Neuron (in vitro differentiated cells): Measurements from ENCODE around the gene SLC8A2.
"Not testable (repeated sequence)": the region's sequence is repeated elsewhere in the genome, so short reads cannot be mapped to it uniquely, and the experiment has no call there.

Source experiments
- H2AFZ ChIP-seq: one replicate; pipeline ENCODE4 v1.6.1; 2013; ENCODE audit warnings: low read depth, mild to moderate bottlenecking, inconsistent platforms, low read length, moderate library complexity
- H3K27me3 ChIP-seq: one replicate; pipeline ENCODE4 v1.6.1; 2013; ENCODE audit warnings: low read length; ENCODE audit not compliant: insufficient read depth
- H3K36me3 ChIP-seq: one replicate; pipeline ENCODE4 v1.6.1; 2013; ENCODE audit warnings: low read length; ENCODE audit not compliant: insufficient read depth
- H3K4me1 ChIP-seq: one replicate; pipeline ENCODE4 v1.6.1; 2013; ENCODE audit warnings: low read length; ENCODE audit not compliant: insufficient read depth
- H3K4me3 ChIP-seq: 2 replicates; pipeline ENCODE4 v1.5.1; 2013; ENCODE audit warnings: mild to moderate bottlenecking, low read length, moderate library complexity
- H3K9me3 ChIP-seq: one replicate; pipeline ENCODE4 v1.6.1; 2013; ENCODE audit warnings: low read length

SLC8A2 gene

DNA sequence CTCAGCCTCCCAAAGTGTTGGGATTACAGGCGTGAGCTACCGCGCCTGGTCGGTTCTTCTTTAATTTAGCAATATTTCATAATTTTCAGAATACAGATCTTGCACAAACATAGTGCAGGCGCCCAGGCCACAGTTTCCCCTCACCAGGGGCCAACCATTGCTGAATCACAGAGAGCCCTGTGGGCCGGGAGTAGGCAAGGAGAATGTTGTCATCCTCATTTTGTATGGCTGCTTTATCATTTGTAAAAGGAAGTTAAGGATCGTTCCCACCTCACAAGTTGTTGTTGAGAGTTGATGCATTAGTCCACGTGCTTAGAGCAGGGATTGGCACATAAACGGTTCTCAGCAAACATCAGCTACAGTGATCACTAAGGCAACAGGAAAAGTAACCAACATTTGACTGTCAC is 82.5 kb downstream of the SLC8A2 start:
- Histone ChIP-seq H3K9me3 (no peaks in the 10 kb centered on the region), H2AFZ (no peak overlapping the region), H3K27me3 (no peaks in the 10 kb centered on the region), H3K4me3 (no peak overlapping the region), H3K4me1 (no peaks in the 10 kb centered on the region), H3K36me3 (no peaks in the 10 kb centered on the region)

GRCh38 chr19:47388721-47389120 is 83.0 kb downstream of the SLC8A2 start:
- H2AFZ ChIP-seq, H3K9me3 ChIP-seq, H3K4me1 ChIP-seq: not testable (repeated sequence)

DNA sequence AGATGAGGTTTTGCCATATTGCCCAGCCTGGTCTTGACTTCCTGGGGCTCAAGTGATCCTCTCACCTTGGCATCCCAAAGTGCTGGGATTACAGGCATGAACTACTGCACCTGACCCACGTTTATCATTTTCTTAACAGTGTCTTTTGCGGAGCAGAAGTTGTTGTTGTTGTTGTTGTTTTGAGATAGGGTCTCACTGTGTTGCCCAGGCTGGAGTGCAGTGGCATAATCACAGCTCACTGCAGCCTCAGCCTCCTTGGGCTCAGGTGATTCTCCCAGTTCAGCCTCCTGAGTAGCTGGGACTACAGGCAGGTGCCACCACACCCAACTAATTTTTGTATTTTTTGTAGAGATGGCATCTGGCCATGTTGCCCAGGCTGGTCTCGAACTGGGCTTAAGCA is 84.1 kb downstream of the SLC8A2 start:
- not testable (repeated sequence) for H3K9me3 ChIP-seq, H3K36me3 ChIP-seq, H3K27me3 ChIP-seq

More at GRCh38 chr19:47388721-47389120, 83.0 kb downstream of the SLC8A2 start:
- not testable (repeated sequence) for H3K4me3 ChIP-seq, H3K27me3 ChIP-seq, H3K36me3 ChIP-seq

GRCh38 chr19:47386582-47386981 is 85.1 kb downstream of the SLC8A2 start:
- H3K9me3 ChIP-seq, H3K27me3 ChIP-seq: not testable (repeated sequence)

More for the DNA sequence above, 84.1 kb downstream of the SLC8A2 start:
- H3K4me1 ChIP-seq, H3K4me3 ChIP-seq, H2AFZ ChIP-seq: not testable (repeated sequence)

GRCh38 chr19:47384533-47384932 is 87.2 kb downstream of the SLC8A2 start:
- H3K9me3 ChIP-seq, H3K27me3 ChIP-seq, H2AFZ ChIP-seq, H3K4me1 ChIP-seq, H3K4me3 ChIP-seq: not testable (repeated sequence)
- H3K36me3 ChIP-seq: peaks cover 28% of the 10 kb centered on the region

More at GRCh38 chr19:47386582-47386981, 85.1 kb downstream of the SLC8A2 start:
- not testable (repeated sequence) for H3K36me3 ChIP-seq, H2AFZ ChIP-seq, H3K4me3 ChIP-seq, H3K4me1 ChIP-seq

DNA sequence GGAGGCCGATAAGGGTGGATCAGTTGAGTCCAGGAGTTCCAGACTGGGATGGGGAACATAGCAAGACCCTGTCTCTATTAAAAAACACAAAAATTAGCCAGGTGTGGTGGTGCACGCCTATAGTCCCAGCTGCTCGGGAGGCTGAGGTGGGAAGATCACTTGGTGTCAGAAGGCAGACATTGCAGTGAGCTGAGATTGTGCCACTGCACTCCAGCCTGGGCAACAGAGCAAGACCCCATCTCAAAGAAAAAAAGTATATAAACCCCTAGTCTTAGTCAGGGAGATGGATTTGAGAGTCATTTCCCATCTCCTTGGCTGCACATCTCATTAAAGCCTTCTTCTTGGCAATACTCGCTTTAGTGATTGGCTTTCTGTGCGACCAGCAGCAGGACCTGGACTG is 87.8 kb downstream of the SLC8A2 start:
- peaks cover 33% of the 10 kb centered on the region for H3K36me3 ChIP-seq
- H3K4me1 ChIP-seq, H3K9me3 ChIP-seq, H2AFZ ChIP-seq, H3K27me3 ChIP-seq, H3K4me3 ChIP-seq: not testable (repeated sequence)

DNA sequence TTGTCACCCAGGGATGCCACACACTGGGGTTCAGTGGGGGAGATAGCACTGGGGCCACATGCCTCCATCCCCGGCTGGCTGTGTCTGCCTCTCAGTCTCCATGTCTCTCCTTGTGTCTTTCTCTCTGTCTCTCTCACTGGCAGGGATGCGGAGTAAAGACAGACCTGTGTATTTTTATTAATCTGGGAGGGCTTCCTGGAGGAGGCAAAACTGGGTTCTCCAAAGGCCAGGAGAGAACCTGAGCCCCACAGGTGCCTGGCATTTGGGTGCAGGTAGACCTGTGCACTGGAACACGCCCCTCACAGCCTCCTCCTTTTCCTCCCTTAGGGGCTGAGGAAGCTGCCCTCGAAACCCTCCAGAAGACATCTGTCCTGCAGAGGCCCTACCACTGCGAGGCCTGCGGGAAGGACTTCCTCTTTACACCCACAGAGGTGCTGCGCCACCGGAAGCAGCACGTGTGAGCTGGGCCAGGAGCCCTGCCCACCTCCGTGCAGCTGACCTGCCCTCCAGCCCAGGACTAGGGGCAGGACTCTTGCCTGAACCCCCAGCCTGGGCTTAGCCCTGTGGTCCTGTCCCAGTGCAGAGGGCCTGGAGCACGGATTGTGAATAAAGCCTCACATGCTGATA is 89.9 kb downstream of the SLC8A2 start:
- Histone ChIP-seq H3K9me3 (no peaks in the 10 kb centered on the region), H3K4me1 (no peaks in the 10 kb centered on the region), H3K27me3 (no peaks in the 10 kb centered on the region), H2AFZ (no peak overlapping the region), H3K36me3 (peaks cover 51% of the 10 kb centered on the region), H3K4me3 (no peak overlapping the region)

DNA sequence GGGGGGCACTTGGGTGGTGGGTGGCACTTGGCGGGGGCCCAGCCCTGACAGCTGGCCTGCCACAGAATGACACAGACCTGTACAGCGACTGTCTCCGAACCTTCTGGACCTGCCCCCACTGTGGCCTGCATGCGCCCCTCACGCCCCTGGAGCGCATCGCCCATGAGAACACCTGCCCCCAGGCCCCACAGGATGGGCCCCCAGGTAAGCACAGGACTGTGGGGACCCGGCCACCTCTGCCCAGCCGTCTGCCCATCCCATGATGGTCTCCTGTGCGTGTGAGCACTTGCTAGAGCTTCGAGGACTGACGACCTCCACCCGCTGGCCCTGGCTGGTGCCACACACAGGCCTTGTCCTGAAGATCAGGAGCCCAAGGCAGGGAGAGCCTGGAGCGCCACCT is 90.6 kb downstream of the SLC8A2 start:
- Histone ChIP-seq H2AFZ (no peak overlapping the region), H3K27me3 (no peaks in the 10 kb centered on the region), H3K36me3 (peaks cover 57% of the 10 kb centered on the region), H3K9me3 (no peaks in the 10 kb centered on the region), H3K4me3 (no peak overlapping the region), H3K4me1 (no peaks in the 10 kb centered on the region)

- no peak overlapping the region for H3K4me3 ChIP-seq
- no peaks in the 10 kb centered on the region for H3K27me3 ChIP-seq
- H3K36me3 ChIP-seq: peaks cover 63% of the 10 kb centered on the region
- no peaks in the 10 kb centered on the region for H3K9me3 ChIP-seq
- H3K4me1 ChIP-seq: no peaks in the 10 kb centered on the region
- no peak overlapping the region for H2AFZ ChIP-seq
Measured at GRCh38 chr19:47380559-47380958, 91.1 kb downstream of the SLC8A2 start.

DNA sequence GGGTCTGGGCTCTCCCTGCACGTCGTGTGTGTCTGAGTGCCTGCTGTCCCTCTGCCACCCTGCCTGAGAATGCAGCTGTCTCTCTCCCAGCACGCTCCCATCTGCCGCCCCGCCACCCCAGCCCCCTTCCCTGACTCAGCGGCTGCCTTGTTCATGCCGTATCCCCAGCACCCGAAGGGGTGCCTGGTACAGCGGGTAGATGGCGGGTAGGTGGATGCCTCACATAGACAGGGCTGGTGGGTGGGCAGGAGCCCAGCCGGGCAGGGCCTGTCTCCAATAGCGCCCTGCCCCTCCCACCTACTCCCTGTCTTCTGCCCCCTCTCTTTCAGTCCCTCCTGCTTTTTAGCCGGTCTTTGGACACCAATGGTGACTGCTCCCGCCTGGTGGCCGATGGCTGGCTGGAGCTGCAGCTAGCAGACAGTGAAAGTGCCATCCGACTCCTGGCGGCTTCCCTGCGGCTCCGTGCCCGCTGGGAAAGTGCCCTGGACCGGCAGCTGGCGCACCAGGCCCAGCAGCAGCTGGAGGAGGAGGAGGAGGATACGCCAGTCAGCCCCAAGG is 92.2 kb downstream of the SLC8A2 start:
- Histone ChIP-seq H3K4me3 (no peak overlapping the region), H3K4me1 (no peaks in the 10 kb centered on the region), H3K9me3 (no peaks in the 10 kb centered on the region), H3K36me3 (peaks cover 74% of the 10 kb centered on the region), H3K27me3 (no peaks in the 10 kb centered on the region), H2AFZ (no peak overlapping the region)

DNA sequence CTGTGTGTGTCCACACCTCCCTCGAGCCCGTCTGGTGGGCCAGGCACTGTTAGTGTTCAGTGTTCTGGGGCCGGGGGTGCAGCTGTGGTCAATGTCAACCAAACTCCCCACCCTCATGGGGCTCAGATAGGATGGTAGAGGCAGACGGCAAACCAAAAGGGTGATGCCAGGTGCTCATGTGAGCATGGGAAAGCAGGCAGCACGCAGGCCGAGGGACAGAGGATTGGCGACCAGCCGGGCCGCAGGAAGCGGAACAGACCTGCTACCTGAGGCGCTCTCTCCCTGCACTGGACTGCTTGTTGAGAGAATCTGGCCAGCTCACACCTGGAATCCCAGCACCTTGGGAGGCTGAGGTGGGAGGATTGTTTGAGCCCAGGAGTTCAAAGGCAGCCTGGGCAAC is 93.4 kb downstream of the SLC8A2 start:
- Histone ChIP-seq H3K4me3 (no peak overlapping the region), H3K36me3 (peaks cover 84% of the 10 kb centered on the region), H3K27me3 (no peaks in the 10 kb centered on the region), H3K9me3 (no peaks in the 10 kb centered on the region), H2AFZ (no peak overlapping the region), H3K4me1 (no peaks in the 10 kb centered on the region)
